ENCODE results near the gene SGSM1. TPM values are rescaled to one million over a fixed set of nuclear protein-coding genes. Genes with fewer than 3 reads are reported as not detected.

SGSM1 gene
- total and polyA plus RNA-seq, 9 donors = 0.91 to 4.4 (median 2.5) TPM

- Histone ChIP-seq H3K27ac (no peak overlapping the region), H3K9me3 (no peaks in the 10 kb centered on the region), H3K36me3 (no peaks in the 10 kb centered on the region), H3K27me3 (no peaks in the 10 kb centered on the region), H3K4me3 (no peak overlapping the region), H3K4me1 (ENCODE audit: insufficient read depth) (no peaks in the 10 kb centered on the region)
- TF ChIP-seq EP300 (IDR thresholded peaks at IDR 0.05) = no peak
- no peak for TF ChIP-seq POLR2A (IDR thresholded peaks at IDR 0.05)
- TF ChIP-seq, protein P1, sequence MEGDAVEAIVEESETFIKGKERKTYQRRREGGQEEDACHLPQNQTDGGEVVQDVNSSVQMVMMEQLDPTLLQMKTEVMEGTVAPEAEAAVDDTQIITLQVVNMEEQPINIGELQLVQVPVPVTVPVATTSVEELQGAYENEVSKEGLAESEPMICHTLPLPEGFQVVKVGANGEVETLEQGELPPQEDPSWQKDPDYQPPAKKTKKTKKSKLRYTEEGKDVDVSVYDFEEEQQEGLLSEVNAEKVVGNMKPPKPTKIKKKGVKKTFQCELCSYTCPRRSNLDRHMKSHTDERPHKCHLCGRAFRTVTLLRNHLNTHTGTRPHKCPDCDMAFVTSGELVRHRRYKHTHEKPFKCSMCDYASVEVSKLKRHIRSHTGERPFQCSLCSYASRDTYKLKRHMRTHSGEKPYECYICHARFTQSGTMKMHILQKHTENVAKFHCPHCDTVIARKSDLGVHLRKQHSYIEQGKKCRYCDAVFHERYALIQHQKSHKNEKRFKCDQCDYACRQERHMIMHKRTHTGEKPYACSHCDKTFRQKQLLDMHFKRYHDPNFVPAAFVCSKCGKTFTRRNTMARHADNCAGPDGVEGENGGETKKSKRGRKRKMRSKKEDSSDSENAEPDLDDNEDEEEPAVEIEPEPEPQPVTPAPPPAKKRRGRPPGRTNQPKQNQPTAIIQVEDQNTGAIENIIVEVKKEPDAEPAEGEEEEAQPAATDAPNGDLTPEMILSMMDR (IDR thresholded peaks at IDR 0.05) = peak in 1 of 3 donors; percentile 16
- 37 to 39% (median 37%) methylated on average over 7 of the region's 7 CpGs for WGBS, 3 donors
- intact Hi-C loops (cut with DNase I) = loop anchor here in 1 of 4 donors (10.0 kb wide), 1 partner anchor 282 kb away; no protein-coding TSS in a partner anchor
- no peak for DNase-seq
Measured at GRCh38 chr22:24772493-24773220, 33.4 kb upstream of the SGSM1 start.

GRCh38 chr22:24775769-24776492, 30.1 kb upstream of the SGSM1 start:
- no peak overlapping the region for H3K4me3 ChIP-seq
- whole genome bisulfite sequencing, 3 donors = 11 to 27% (median 13%) methylated on average over 11 of the region's 11 CpGs
- H3K36me3 ChIP-seq = no peaks in the 10 kb centered on the region
- H3K27me3 ChIP-seq = no peaks in the 10 kb centered on the region
- no peak overlapping the region for H3K27ac ChIP-seq
- no peak for DNase-seq
- intact Hi-C loops (cut with DNase I) = loop anchor here in 1 of 4 donors (10.0 kb wide), 1 partner anchor 279 kb away; no protein-coding TSS in a partner anchor
- H3K4me1 ChIP-seq (ENCODE audit: insufficient read depth) = no peaks in the 10 kb centered on the region
- TF ChIP-seq EP300 (IDR thresholded peaks at IDR 0.05) (no peak), POLR2A (IDR thresholded peaks at IDR 0.05) (no peak)
- TF ChIP-seq, protein P1 (IDR thresholded peaks at IDR 0.05) = no peak
- no peaks in the 10 kb centered on the region for H3K9me3 ChIP-seq

GRCh38 chr22:24776525-24776924, 29.5 kb upstream of the SGSM1 start:
- no peak for TF ChIP-seq POLR2A (IDR thresholded peaks at IDR 0.05)
- WGBS, 3 donors = 20 to 32% (median 30%) methylated on average over 5 of the region's 5 CpGs

DNA sequence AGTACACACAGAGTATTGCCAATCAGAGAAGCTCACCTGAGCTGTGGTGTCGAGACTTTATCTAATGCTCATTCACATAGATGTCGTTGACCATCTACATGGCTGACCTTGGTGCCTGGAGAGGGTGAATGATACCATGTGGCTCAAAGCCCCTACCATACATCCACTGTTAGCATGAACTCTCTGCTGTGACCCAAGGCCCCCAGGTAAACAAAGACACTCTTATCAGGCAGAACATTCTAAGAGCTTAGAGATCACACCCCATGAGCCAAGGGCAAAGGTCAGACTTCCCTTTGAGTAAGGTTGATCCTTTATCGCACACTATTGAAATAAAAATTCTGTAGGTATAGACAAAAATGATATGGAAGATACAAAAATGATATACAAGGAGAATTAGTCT, 16.5 kb upstream of the SGSM1 start:
- Histone ChIP-seq H3K36me3 (no peaks in the 10 kb centered on the region), H3K4me1 (ENCODE audit: insufficient read depth) (no peaks in the 10 kb centered on the region), H3K27me3 (no peaks in the 10 kb centered on the region), H3K27ac (no peak overlapping the region), H3K4me3 (no peak overlapping the region), H3K9me3 (no peaks in the 10 kb centered on the region)
- no peak for DNase-seq
- WGBS, 3 donors = 84 to 92% (median 85%) methylated on average over 3 of the region's 3 CpGs
- TF ChIP-seq, protein P1 (IDR thresholded peaks at IDR 0.05) = no peak
- TF ChIP-seq EP300 (IDR thresholded peaks at IDR 0.05) = no peak
- no peak for TF ChIP-seq POLR2A (IDR thresholded peaks at IDR 0.05)
- intact Hi-C loops (cut with DNase I) = no loop called here

More at GRCh38 chr22:24776525-24776924, 29.5 kb upstream of the SGSM1 start:
- intact Hi-C loops (cut with DNase I) = loop anchor here in 1 of 4 donors (10.0 kb wide), 1 partner anchor 278 kb away; no protein-coding TSS in a partner anchor
- no peaks in the 10 kb centered on the region for H3K27me3 ChIP-seq
- no peaks in the 10 kb centered on the region for H3K36me3 ChIP-seq
- no peak overlapping the region for H3K4me3 ChIP-seq
- H3K27ac ChIP-seq = no peak overlapping the region
- H3K9me3 ChIP-seq = no peaks in the 10 kb centered on the region
- H3K4me1 ChIP-seq (ENCODE audit: insufficient read depth) = no peaks in the 10 kb centered on the region
- no peak for DNase-seq
